B cell (primary cell): ENCODE data around the gene RGS14. TPM values are rescaled to one million over a fixed set of nuclear protein-coding genes. Genes with fewer than 3 reads are reported as not detected.

Experiments
- ATAC-seq: fragments of 200-7000 bp; cut with Tn5 transposase; one replicate; pipeline ENCODE4 v1.10.0; 2021; ENCODE audit warnings: low read depth, mild to moderate bottlenecking, moderate number of reproducible peaks, moderate library complexity
- CTCF ChIA-PET: fragments of 350-600 bp; sonication (Branson Sonifier 250); formaldehyde crosslinking; loops from one replicate; lab custom pipeline; 2021; ENCODE audit warnings: antibody characterized with exemption, inconsistent platforms; lab: Charles Lee
- POLR2A ChIA-PET: fragments of 350-600 bp; sonication (Branson Sonifier 250); formaldehyde crosslinking; loops from one replicate; lab custom pipeline; 2021; ENCODE audit warnings: antibody characterized with exemption; lab: Charles Lee
- DNase-seq: peaks from one replicate; pipeline ENCODE4 v3.0.0; 2013
- H2AFZ ChIP-seq: 2 replicates; pipeline ENCODE4 v1.6.1; 2012; ENCODE audit warnings: mild to moderate bottlenecking, low read depth, low read length; ENCODE audit not compliant: insufficient read depth, poor library complexity, severe bottlenecking
- H3K27ac ChIP-seq, 2 donors: 1 replicate in 1 of 2; 2 replicates in 1 of 2; pipeline ENCODE4 v1.5.1; 2012 to 2013; ENCODE audit warnings: low read length in 2 of 2, mild to moderate bottlenecking in 2 of 2, moderate library complexity in 1 of 2
- H3K27me3 ChIP-seq, 4 experiments: fragments of 200-600 bp in 1 of 4; sonication (generic) in 1 of 4; replicated peaks in 1 of 4; 1 replicate in 2 of 4; 2 replicates in 2 of 4; pipeline versions ENCODE4 v1.6.1 to v1.7.0; 2013 to 2016; ENCODE audit warnings: low read length in 3 of 4, mild to moderate bottlenecking in 2 of 4, mixed read lengths in 1 of 4, moderate library complexity in 1 of 4; ENCODE audit not compliant: insufficient read depth in 4 of 4, control insufficient read depth in 3 of 4; ENCODE audit errors: control extremely low read depth in 1 of 4
- H3K36me3 ChIP-seq, 2 experiments: replicated peaks in 1 of 2; 1 replicate in 1 of 2; 2 replicates in 1 of 2; pipeline versions ENCODE4 v1.6.1 to v1.7.1; 2013; ENCODE audit warnings: low read length in 1 of 2; ENCODE audit not compliant: insufficient read depth in 2 of 2, control insufficient read depth in 1 of 2; ENCODE audit errors: control extremely low read depth in 1 of 2, extremely low read depth in 1 of 2
- H3K4me1 ChIP-seq, 2 donors: fragments of 200-600 bp in 1 of 2; sonication (generic) in 1 of 2; 1 replicate in 1 of 2; 2 replicates in 1 of 2; pipeline versions ENCODE4 v1.5.1 to v1.6.1; 2013 to 2017; ENCODE audit warnings: low read length in 2 of 2; ENCODE audit not compliant: control insufficient read depth in 2 of 2, insufficient read depth in 2 of 2
- H3K4me2 ChIP-seq: replicated peaks from 2 replicates; pipeline ENCODE3; 2012; ENCODE audit warnings: mild to moderate bottlenecking, low read depth, low read length; ENCODE audit not compliant: poor library complexity, severe bottlenecking
- H3K4me3 ChIP-seq, 5 experiments: fragments of 200-600 bp in 1 of 5; sonication (generic) in 1 of 5; 1 replicate in 3 of 5; 2 replicates in 2 of 5; pipeline versions ENCODE4 v1.5.1 to v1.7.0; 2011 to 2016; ENCODE audit warnings: low read length in 4 of 5, mild to moderate bottlenecking in 4 of 5, low read depth in 2 of 5, control low read depth in 1 of 5, moderate library complexity in 1 of 5; ENCODE audit not compliant: insufficient read depth in 1 of 5; ENCODE audit errors: control extremely low read depth in 1 of 5, extremely low read depth in 1 of 5
- H3K79me2 ChIP-seq: fragments of 200-600 bp; sonication (generic); one replicate; pipeline ENCODE4 v1.6.0; 2016; ENCODE audit warnings: low read length; ENCODE audit not compliant: control insufficient read depth, insufficient read depth
- H3K9ac ChIP-seq: fragments of 200-600 bp; sonication (generic); 2 replicates; pipeline ENCODE4 v1.6.1; 2017; ENCODE audit warnings: mild to moderate bottlenecking, low read length, moderate library complexity
- H3K9me3 ChIP-seq, 3 donors: one replicate each; pipeline versions ENCODE4 v1.6.1 to v1.7.1; 2013; ENCODE audit warnings: low read length in 2 of 3; ENCODE audit not compliant: control insufficient read depth in 2 of 3, insufficient read depth in 1 of 3; ENCODE audit errors: control extremely low read depth in 1 of 3
- H4K20me1 ChIP-seq: 2 replicates; pipeline ENCODE4 v1.6.0; 2012; ENCODE audit warnings: mild to moderate bottlenecking, low read length; ENCODE audit not compliant: insufficient read depth, control insufficient read depth, poor library complexity, severe bottlenecking
- H3K27ac Mint-ChIP-seq: one replicate; pipeline ENCODE4 v1.8.0; 2021; ENCODE audit warnings: mixed read lengths
- H3K27me3 Mint-ChIP-seq: one replicate; pipeline ENCODE4 v1.8.0; 2021; ENCODE audit warnings: mixed read lengths
- H3K4me1 Mint-ChIP-seq: one replicate; pipeline ENCODE4 v1.8.0; 2021; ENCODE audit warnings: mixed read lengths
- H3K4me3 Mint-ChIP-seq: one replicate; pipeline ENCODE4 v1.8.0; 2021; ENCODE audit warnings: mixed read lengths
- H3K9me3 Mint-ChIP-seq: one replicate; pipeline ENCODE4 v1.8.0; 2022; ENCODE audit warnings: mixed read lengths; ENCODE audit not compliant: insufficient read depth
- CTCF ChIP-seq: fragments of 200-600 bp; IDR thresholded peaks from one replicate; pipeline ENCODE4 v1.8.0; 2022; ENCODE audit warnings: antibody characterized with exemption, mild to moderate bottlenecking
- EZH2 ChIP-seq: IDR thresholded peaks from 2 replicates; pipeline ENCODE4 v1.6.1; 2012; ENCODE audit warnings: borderline replicate concordance, low read depth, mild to moderate bottlenecking, moderate library complexity, low read length; ENCODE audit not compliant: insufficient read depth, poor library complexity, severe bottlenecking
- WGBS: methylation state at CpG from one replicate; pipeline ENCODE4 v1.1.5; 2013; ENCODE audit warnings: missing lambda C conversion rate; ENCODE audit not compliant: insufficient coverage; 5-methylcytosine and 5-hydroxymethylcytosine counted together
- intact Hi-C: fragments of 100-400 bp; cut with micrococcal nuclease; formaldehyde crosslinking; loops from one replicate; pipeline ENCODE4 v1.10.0; 2022
- polyA plus RNA-seq: library from polyadenylated mRNA; depleted of rRNA; stranded (reverse); fragments of >200 nt; gene quantifications from 2 replicates; pipeline ENCODE4 v1.2.3, GENCODE V29; 2012
- total RNA-seq, 2 donors: library from RNA; stranded (reverse); fragments of 120-200 nt in 1 of 2; gene quantifications; 1 replicate in 1 of 2; 2 replicates in 1 of 2; pipeline versions ENCODE4 v1.2.3 to v1.2.4, GENCODE V29; 2013 to 2022

RGS14 gene
- total and polyA plus RNA-seq, 2 donors (not counting 1 experiment from before 2014, with no cell fraction given), result 85.8 to 184 TPM

- intact Hi-C loops, result no loop called here
- Histone ChIP-seq H3K79me2 (no peaks in the 10 kb centered on the region), H3K4me1 (peaks cover 0 to 6% of the 10 kb centered on the region in 2 donors), H3K4me2 (no peak within 1 kb of the TSS), H4K20me1 (no peaks in the 10 kb centered on the region), H3K9me3 (no peaks in the 10 kb centered on the region), H3K27me3 (peaks cover 0 to 16% (median 0%) of the 10 kb centered on the region in 4 experiments), H3K9ac (no peak within 1 kb of the TSS), H3K4me3 (no peak within 1 kb of the TSS), H3K27ac (no peak within 1 kb of the TSS), H2AFZ (no peak within 1 kb of the TSS), H3K36me3 (no peaks in the 10 kb centered on the region)
- Mint-ChIP-seq H3K9me3 (no peaks in the 10 kb centered on the region), H3K4me1 (peaks cover 12% of the 10 kb centered on the region), H3K27me3 (peaks cover 21% of the 10 kb centered on the region), H3K4me3 (no peak within 1 kb of the TSS), H3K27ac (no peak within 1 kb of the TSS)
- 81% methylated on average over 4 of the region's 4 CpGs for WGBS
- ATAC-seq, result no peak
- no peak for DNase-seq
- ChIA-PET POLR2A (interaction anchor here (0.7 kb wide), 1 partner anchor 11 kb away, joined by 8 read pairs; no protein-coding TSS in a partner anchor), CTCF (interaction anchor here (1.2 kb wide), 1 partner anchor 71 kb away, joined by 3 read pairs; no protein-coding TSS in a partner anchor)
- TF ChIP-seq EZH2, result no peak
- TF ChIP-seq CTCF, result no peak
Measured at GRCh38 chr5:177384134-177384533, 26.4 kb downstream of the RGS14 start, which contains the start of gene SLC34A1. TSS of gene SLC34A1 (plus strand) at chr5:177384434. CDS start at chr5:177385742, 1,308 bp downstream.

GRCh38 chr5:177385720-177386119 lies 28.0 kb downstream of the RGS14 start:
- 61% methylated on average over 11 of the region's 11 CpGs for WGBS

More at GRCh38 chr5:177385720-177386119, 28.0 kb downstream of the RGS14 start:
- Histone ChIP-seq H4K20me1 (no peaks in the 10 kb centered on the region), H3K4me2 (no peak overlapping the region), H3K9ac (no peak overlapping the region), H2AFZ (no peak overlapping the region), H3K27ac (no peak overlapping the region), H3K9me3 (no peaks in the 10 kb centered on the region), H3K36me3 (no peaks in the 10 kb centered on the region), H3K4me1 (peaks cover 13 to 22% of the 10 kb centered on the region in 2 donors), H3K4me3 (no peak overlapping the region), H3K27me3 (peaks cover 0 to 16% (median 0%) of the 10 kb centered on the region in 4 experiments), H3K79me2 (no peaks in the 10 kb centered on the region)
- Mint-ChIP-seq H3K27me3 (peaks cover 24% of the 10 kb centered on the region), H3K4me1 (peaks cover 25% of the 10 kb centered on the region), H3K27ac (no peak overlapping the region), H3K9me3 (no peaks in the 10 kb centered on the region), H3K4me3 (no peak overlapping the region)
- no peak for ATAC-seq
- POLR2A ChIA-PET, result no interaction called here
- intact Hi-C loops, result no loop called here
- CTCF ChIA-PET, result interaction anchor here (1.2 to 10.1 kb wide), 2 partner anchors 18 to 70 kb away, joined by 6 to 186 read pairs; no protein-coding TSS in a partner anchor
- no peak for DNase-seq
- TF ChIP-seq EZH2 (no peak), CTCF (no peak)
